ENCODE measurements around the gene NR2F1.

The NR2F1 gene

DNA sequence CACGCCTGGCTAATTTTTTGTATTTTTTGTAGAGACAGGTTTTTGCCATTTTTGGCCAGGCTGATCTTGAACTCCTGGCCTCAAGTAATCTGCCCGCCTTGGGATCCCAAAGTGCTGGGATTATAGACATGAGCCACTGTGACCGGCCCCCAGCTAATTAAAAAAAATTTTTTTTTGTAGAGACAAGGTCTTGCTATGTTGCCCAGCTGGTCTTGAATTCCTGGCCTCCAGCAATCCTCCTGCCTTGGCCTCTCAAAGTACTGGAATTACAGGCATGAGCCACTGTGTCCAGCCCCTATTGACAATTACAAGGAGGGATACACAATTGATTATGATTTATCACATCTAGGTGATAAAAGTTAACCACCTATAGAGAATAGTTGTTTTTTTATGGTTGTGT is 59.5 kb downstream of the NR2F1 start:
- DNase-seq (ENCODE audit: low spot score), result no peak
